OCI-LY7 (cell line): ENCODE measurements around the gene STK38L. TPM values are rescaled to one million over a fixed set of nuclear protein-coding genes. Genes with fewer than 3 reads are reported as not detected.

ENCODE experiments used
- BruUV-seq: library from RNA; stranded (reverse); fragments of 400-500 nt; replicated peaks from 2 replicates; lab custom pipeline; 2021; lab: Mats Ljungman, UMichigan
- CTCF ChIA-PET: fragments of 300-600 bp; sonication (Branson Sonifier 250); formaldehyde crosslinking; loops from one replicate; lab custom pipeline; 2022; ENCODE audit warnings: antibody characterized with exemption; ENCODE audit not compliant: unreplicated experiment; lab: Charles Lee
- POLR2A ChIA-PET: fragments of 300-600 bp; sonication (Branson Sonifier 250); formaldehyde crosslinking; loops from one replicate; lab custom pipeline; 2022; ENCODE audit warnings: antibody characterized with exemption; lab: Charles Lee
- DNase-seq: peaks from one replicate; pipeline ENCODE4 v3.0.0-alpha.2; 2015; ENCODE audit warnings: low spot score
- H2AFZ ChIP-seq: fragments of 200-600 bp; sonication (generic), shearing (Covaris generic); 2 replicates; pipeline ENCODE4 v1.6.1; 2014; ENCODE audit warnings: mild to moderate bottlenecking, antibody characterized with exemption, low read length, moderate library complexity
- H3K27ac ChIP-seq: fragments of 200-600 bp; sonication (generic); 2 replicates; pipeline ENCODE4 v1.5.1; 2014; ENCODE audit warnings: mixed run types, low read depth, mild to moderate bottlenecking, moderate library complexity, low read length, inconsistent platforms; ENCODE audit not compliant: poor library complexity, severe bottlenecking
- H3K36me3 ChIP-seq: fragments of 200-600 bp; sonication (generic); 2 replicates; pipeline ENCODE4 v1.6.1; 2014; ENCODE audit warnings: mild to moderate bottlenecking, antibody characterized with exemption, low read length, moderate library complexity, mixed read lengths; ENCODE audit not compliant: insufficient read depth
- H3K4me1 ChIP-seq: fragments of 200-600 bp; sonication (generic); 2 replicates; pipeline ENCODE4 v1.5.1; 2014; ENCODE audit warnings: mild to moderate bottlenecking, low read length; ENCODE audit not compliant: insufficient read depth, poor library complexity, severe bottlenecking
- H3K4me2 ChIP-seq: fragments of 200-600 bp; sonication (generic); 2 replicates; pipeline ENCODE4 v1.6.1; 2014; ENCODE audit warnings: mild to moderate bottlenecking, low read length
- H3K4me3 ChIP-seq: fragments of 200-600 bp; sonication (generic); 2 replicates; pipeline ENCODE4 v1.5.1; 2014; ENCODE audit warnings: mild to moderate bottlenecking, low read depth, low read length; ENCODE audit not compliant: poor library complexity, severe bottlenecking
- H3K79me2 ChIP-seq: fragments of 200-600 bp; sonication (generic); 2 replicates; pipeline ENCODE4 v1.6.1; 2016; ENCODE audit warnings: low read depth, mild to moderate bottlenecking, low read length, moderate library complexity, mixed read lengths; ENCODE audit not compliant: insufficient read depth
- H3K9me2 ChIP-seq: fragments of 200-600 bp; sonication (generic); 2 replicates; pipeline ENCODE4 v1.6.1; 2016; ENCODE audit warnings: mild to moderate bottlenecking, low read length, mixed read lengths; ENCODE audit not compliant: insufficient read depth
- H3K9me3 ChIP-seq: fragments of 200-600 bp; sonication (generic); 2 replicates; pipeline ENCODE4 v1.6.1; 2014; ENCODE audit warnings: mild to moderate bottlenecking, mixed run types, low read length, mixed read lengths
- H4K20me1 ChIP-seq: fragments of 200-600 bp; sonication (generic); 2 replicates; pipeline ENCODE4 v1.6.1; 2014; ENCODE audit warnings: mild to moderate bottlenecking, antibody characterized with exemption, low read length, moderate library complexity, mixed read lengths; ENCODE audit not compliant: insufficient read depth
- CTCF ChIP-seq: fragments of 200-600 bp; sonication (generic); conservative IDR thresholded peaks from 2 replicates; pipeline ENCODE4 v1.5.1; 2014; ENCODE audit warnings: mild to moderate bottlenecking, antibody characterized with exemption, low read length, moderate library complexity, mixed read lengths
- EZH2phosphoT487 ChIP-seq: fragments of 200-600 bp; sonication (generic); IDR thresholded peaks from 2 replicates; pipeline ENCODE4 v1.6.1; 2018; ENCODE audit warnings: low read depth, borderline replicate concordance, mild to moderate bottlenecking, mixed run types, antibody characterized with exemption, low read length, moderate library complexity, mixed read lengths
- intact Hi-C: fragments of 100-400 bp; cut with micrococcal nuclease; formaldehyde crosslinking; loops from one replicate; pipeline ENCODE4 v1.10.0; 2022; ENCODE audit not compliant: unreplicated experiment
- total RNA-seq, 2 experiments: library from RNA; depleted of rRNA in 1 of 2; stranded (reverse); fragments of >200 nt in 1 of 2; shearing (Covaris generic) in 1 of 2; gene quantifications; 2 replicates each; pipeline ENCODE4 v1.2.3, GENCODE V29; 2014 to 2022

Gene STK38L
- total RNA-seq, 2 experiments from 2014 or later, result 15.2 to 29.9 TPM

- POLR2A ChIA-PET, result no interaction called here
- no peak overlapping the region for H3K27ac ChIP-seq
- no peaks in the 10 kb centered on the region for H3K9me3 ChIP-seq
- intact Hi-C loops, result loop anchor here (1.0 to 5.0 kb wide), 3 partner anchors 23 to 389 kb away; partner anchors contain the start of genes ITPR2 and STK38L
- no peaks in the 10 kb centered on the region for H4K20me1 ChIP-seq
- no peak for DNase-seq
- H3K4me3 ChIP-seq, result peak overlapping the region; percentile 20
- no peak overlapping the region; the same call in 1 of the 2 replicates for H2AFZ ChIP-seq
- CTCF ChIA-PET, result no interaction called here
- H3K4me1 ChIP-seq, result peaks cover 25% of the 10 kb centered on the region
- H3K4me2 ChIP-seq, result peak overlapping the region; percentile 54; the same call in 1 of the 2 replicates
- BruUV-seq, result no TSS peak
- H3K9me2 ChIP-seq, result no peaks in the 10 kb centered on the region
- TF ChIP-seq CTCF, result no peak
- TF ChIP-seq EZH2phosphoT487, result no peak
- no peaks in the 10 kb centered on the region for H3K36me3 ChIP-seq
- no peaks in the 10 kb centered on the region for H3K79me2 ChIP-seq
Measured at GRCh38 chr12:27220988-27221345, 23.1 kb upstream of the STK38L start.

- intact Hi-C loops, result loop anchor here (1.0 to 5.0 kb wide), 3 partner anchors 22 to 390 kb away; partner anchors contain the start of genes ITPR2 and STK38L
- H3K9me3 ChIP-seq, result no peaks in the 10 kb centered on the region
- peak overlapping the region; percentile 20 for H3K4me3 ChIP-seq
- TF ChIP-seq CTCF (peak; percentile 40; the same call in 1 of the 2 replicates), EZH2phosphoT487 (no peak)
- H3K36me3 ChIP-seq, result no peaks in the 10 kb centered on the region
- peak overlapping the region; percentile 9 for H3K27ac ChIP-seq
- H2AFZ ChIP-seq, result peak overlapping the region; percentile 50; the same call in 1 of the 2 replicates
- H3K4me1 ChIP-seq, result peaks cover 25% of the 10 kb centered on the region
- DNase-seq, result peak; percentile 32
- no TSS peak for BruUV-seq
- POLR2A ChIA-PET, result interaction anchor here (0.9 to 1.6 kb wide), 2 partner anchors 23 to 85 kb away, joined by 3 to 5 read pairs; no protein-coding TSS in a partner anchor
- no peaks in the 10 kb centered on the region for H3K9me2 ChIP-seq
- peak overlapping the region; percentile 54 for H3K4me2 ChIP-seq
- no peaks in the 10 kb centered on the region for H4K20me1 ChIP-seq
- CTCF ChIA-PET, result no interaction called here
- no peaks in the 10 kb centered on the region for H3K79me2 ChIP-seq
Measured at GRCh38 chr12:27221625-27222387, 22.3 kb upstream of the STK38L start.
